Gastrocnemius medialis (tissue), 4 donors: ENCODE measurements around the gene SHB.

Experiments
- POLR2A ChIP-seq, 2 donors: fragments of 450-650 bp; IDR thresholded peaks; one replicate each; pipeline ENCODE4 v1.6.1; 2017; ENCODE audit warnings: antibody characterized with exemption in 2 of 2, mild to moderate bottlenecking in 2 of 2, moderate library complexity in 2 of 2
- TF ChIP-seq, protein P1 (sequence below), 5 experiments: fragments of 450-650 bp in 3 of 5; fragments of 200-600 bp in 2 of 5; sonication (generic) in 2 of 5; IDR thresholded peaks in 4 of 5; conservative IDR thresholded peaks in 1 of 5; 1 replicate in 4 of 5; 2 replicates in 1 of 5; pipeline ENCODE4 v1.5.1; 2016 to 2019; ENCODE audit warnings: antibody characterized with exemption in 5 of 5, mild to moderate bottlenecking in 3 of 5, moderate library complexity in 3 of 5

DNA sequence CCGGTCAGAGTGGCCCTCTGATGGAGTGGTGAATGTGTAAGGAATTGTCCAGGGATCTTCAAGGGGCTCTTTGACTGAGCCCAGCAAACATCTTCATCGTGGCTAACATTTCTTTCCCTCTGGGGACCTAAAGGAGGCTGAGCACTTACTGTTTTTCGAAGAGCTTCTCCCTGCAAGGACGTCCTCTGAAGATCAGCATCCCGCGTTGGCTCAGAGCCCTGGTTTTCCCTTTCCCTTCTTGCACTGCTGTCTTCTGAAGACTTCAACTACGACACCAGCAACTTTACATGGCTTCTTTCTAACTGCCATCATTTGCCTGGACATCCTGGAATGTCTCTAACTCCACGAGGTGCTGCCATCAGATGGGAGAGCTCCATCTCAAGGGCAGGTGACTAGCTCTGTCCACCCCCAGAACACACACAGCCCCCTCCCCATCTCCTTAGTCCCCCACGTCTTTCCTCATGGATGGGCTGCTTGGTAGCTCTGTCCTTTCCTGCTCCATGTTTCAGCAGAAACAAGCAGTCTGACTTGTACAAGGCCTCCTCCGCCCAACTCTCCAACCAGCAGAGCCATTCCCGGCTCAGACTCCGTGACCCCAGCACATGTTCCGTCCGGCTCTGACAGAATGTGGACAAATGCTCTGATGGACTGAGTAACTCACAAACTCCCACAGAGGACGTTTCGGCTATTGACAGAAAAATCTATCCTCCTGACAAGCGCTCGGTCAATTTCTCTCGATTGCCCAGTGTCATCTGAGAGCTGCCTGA lies 17.1 kb downstream of the SHB start:
- TF ChIP-seq, protein P1, sequence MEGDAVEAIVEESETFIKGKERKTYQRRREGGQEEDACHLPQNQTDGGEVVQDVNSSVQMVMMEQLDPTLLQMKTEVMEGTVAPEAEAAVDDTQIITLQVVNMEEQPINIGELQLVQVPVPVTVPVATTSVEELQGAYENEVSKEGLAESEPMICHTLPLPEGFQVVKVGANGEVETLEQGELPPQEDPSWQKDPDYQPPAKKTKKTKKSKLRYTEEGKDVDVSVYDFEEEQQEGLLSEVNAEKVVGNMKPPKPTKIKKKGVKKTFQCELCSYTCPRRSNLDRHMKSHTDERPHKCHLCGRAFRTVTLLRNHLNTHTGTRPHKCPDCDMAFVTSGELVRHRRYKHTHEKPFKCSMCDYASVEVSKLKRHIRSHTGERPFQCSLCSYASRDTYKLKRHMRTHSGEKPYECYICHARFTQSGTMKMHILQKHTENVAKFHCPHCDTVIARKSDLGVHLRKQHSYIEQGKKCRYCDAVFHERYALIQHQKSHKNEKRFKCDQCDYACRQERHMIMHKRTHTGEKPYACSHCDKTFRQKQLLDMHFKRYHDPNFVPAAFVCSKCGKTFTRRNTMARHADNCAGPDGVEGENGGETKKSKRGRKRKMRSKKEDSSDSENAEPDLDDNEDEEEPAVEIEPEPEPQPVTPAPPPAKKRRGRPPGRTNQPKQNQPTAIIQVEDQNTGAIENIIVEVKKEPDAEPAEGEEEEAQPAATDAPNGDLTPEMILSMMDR (IDR thresholded peaks at IDR 0.05 in 4 of 5, conservative IDR thresholded peaks at IDR 0.05 in 1 of 5): no peak
- TF ChIP-seq POLR2A (IDR thresholded peaks at IDR 0.05): no peak
